ENCODE results near the gene RAB31.

GRCh38 chr18:9698497-9698896 is 9.6 kb upstream of the RAB31 start:
- TF ChIP-seq, protein P1, sequence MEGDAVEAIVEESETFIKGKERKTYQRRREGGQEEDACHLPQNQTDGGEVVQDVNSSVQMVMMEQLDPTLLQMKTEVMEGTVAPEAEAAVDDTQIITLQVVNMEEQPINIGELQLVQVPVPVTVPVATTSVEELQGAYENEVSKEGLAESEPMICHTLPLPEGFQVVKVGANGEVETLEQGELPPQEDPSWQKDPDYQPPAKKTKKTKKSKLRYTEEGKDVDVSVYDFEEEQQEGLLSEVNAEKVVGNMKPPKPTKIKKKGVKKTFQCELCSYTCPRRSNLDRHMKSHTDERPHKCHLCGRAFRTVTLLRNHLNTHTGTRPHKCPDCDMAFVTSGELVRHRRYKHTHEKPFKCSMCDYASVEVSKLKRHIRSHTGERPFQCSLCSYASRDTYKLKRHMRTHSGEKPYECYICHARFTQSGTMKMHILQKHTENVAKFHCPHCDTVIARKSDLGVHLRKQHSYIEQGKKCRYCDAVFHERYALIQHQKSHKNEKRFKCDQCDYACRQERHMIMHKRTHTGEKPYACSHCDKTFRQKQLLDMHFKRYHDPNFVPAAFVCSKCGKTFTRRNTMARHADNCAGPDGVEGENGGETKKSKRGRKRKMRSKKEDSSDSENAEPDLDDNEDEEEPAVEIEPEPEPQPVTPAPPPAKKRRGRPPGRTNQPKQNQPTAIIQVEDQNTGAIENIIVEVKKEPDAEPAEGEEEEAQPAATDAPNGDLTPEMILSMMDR (IDR thresholded peaks at IDR 0.05): no peak
- TF ChIP-seq POLR2A (IDR thresholded peaks at IDR 0.05; ENCODE audit: low read depth): no peak
- no peak for TF ChIP-seq EP300 (IDR thresholded peaks at IDR 0.05)

Measured in esophagus muscularis mucosa (tissue), 4 donors.